Adipocyte (in vitro differentiated cells): Measurements from ENCODE around the gene MON2.
"Not testable (repeated sequence)": the region's sequence is repeated elsewhere in the genome, so short reads cannot be mapped to it uniquely, and the experiment has no call there.

Experiments
- DNase-seq: peaks from one replicate; pipeline ENCODE4 v3.0.0-alpha.2; 2015; ENCODE audit warnings: low read depth
- H3K27me3 ChIP-seq: replicated peaks from 2 replicates; pipeline ENCODE4 v1.7.0; 2013; ENCODE audit warnings: mild to moderate bottlenecking, low read length, moderate library complexity; ENCODE audit not compliant: control insufficient read depth, insufficient read depth
- H3K36me3 ChIP-seq: 2 replicates; pipeline ENCODE4 v1.7.0; 2013; ENCODE audit warnings: low read length, mild to moderate bottlenecking, moderate library complexity; ENCODE audit not compliant: control insufficient read depth, insufficient read depth, severe bottlenecking
- H3K4me1 ChIP-seq: 2 replicates; pipeline ENCODE4 v1.7.0; 2013; ENCODE audit warnings: mild to moderate bottlenecking, low read length, moderate library complexity; ENCODE audit not compliant: control insufficient read depth, insufficient read depth
- H3K4me3 ChIP-seq: 2 replicates; pipeline ENCODE4 v1.7.0; 2013; ENCODE audit warnings: mild to moderate bottlenecking, low read length, moderate library complexity
- H3K9ac ChIP-seq: 2 replicates; pipeline ENCODE4 v1.7.0; 2013; ENCODE audit warnings: mild to moderate bottlenecking, low read length, moderate library complexity
- H3K9me3 ChIP-seq: 2 replicates; pipeline ENCODE4 v1.7.0; 2013; ENCODE audit warnings: mild to moderate bottlenecking, low read length, moderate library complexity; ENCODE audit not compliant: control insufficient read depth

Gene MON2

DNA sequence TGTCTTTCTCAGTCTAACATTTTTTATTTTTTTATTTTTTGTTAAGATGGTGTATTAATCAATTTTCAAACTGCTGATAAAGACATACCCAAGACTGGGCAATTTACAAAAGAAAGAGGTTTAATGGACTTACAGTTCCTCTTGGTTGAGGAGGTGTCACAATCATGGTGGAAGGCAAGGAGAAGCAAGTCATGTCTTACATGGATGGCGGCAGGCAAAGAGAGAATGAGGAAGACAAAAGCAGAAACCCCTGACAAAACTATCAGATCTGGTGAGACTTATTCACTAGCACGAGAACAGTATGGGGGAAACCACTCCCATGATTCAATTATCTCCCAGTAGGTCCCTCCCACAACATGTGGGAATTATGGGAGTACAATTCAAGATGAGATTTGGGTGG lies 11.2 kb upstream of the MON2 start:
- H3K9ac ChIP-seq, H3K27me3 ChIP-seq, H3K4me1 ChIP-seq, H3K36me3 ChIP-seq, H3K4me3 ChIP-seq, H3K9me3 ChIP-seq, DNase-seq: not testable (repeated sequence)

DNA sequence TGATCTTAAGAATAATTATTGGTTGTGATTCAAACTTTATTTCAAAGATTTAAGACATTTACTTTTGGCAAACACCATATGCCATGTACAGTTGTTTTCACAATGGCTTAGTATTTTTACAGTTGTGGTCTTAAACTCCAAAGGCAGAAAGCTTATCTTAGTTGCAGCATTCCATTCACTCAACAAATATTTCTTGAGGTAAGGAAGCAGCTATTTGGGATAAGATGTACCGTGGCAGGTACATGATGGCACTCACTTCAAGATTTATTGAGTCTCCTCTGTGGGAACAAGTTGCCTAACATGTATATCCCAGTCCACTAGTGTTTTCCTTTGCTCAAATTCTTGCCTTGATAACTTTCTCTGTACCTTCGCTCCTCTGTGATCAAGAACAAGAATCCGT lies 8.0 kb upstream of the MON2 start:
- Histone ChIP-seq H3K9ac (no peak overlapping the region), H3K9me3 (peaks cover 12% of the 10 kb centered on the region), H3K4me3 (no peak overlapping the region), H3K27me3 (no peaks in the 10 kb centered on the region), H3K4me1 (no peaks in the 10 kb centered on the region), H3K36me3 (no peaks in the 10 kb centered on the region)
- no peak for DNase-seq

DNA sequence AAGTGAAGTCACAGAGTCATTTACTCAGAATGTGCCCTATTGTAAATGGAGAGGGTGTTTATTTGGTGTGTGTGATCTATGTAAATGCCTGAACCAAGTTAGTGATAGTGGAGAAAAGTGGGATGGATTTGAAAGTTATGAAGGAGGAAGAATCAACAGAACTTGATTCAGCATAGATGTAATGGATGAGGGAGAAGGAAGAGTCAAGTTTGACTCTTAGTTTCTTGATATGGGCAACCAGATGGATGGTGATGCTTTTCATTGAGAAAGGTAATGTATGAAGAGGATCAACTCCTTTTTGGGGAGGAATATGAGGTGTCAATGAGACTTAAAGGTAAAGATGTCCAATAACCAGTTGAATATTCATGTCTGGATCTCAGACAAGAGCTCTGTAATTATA lies 6.7 kb upstream of the MON2 start:
- DNase-seq, result no peak
- Histone ChIP-seq H3K4me3 (no peak overlapping the region), H3K9me3 (peaks cover 12% of the 10 kb centered on the region), H3K36me3 (no peaks in the 10 kb centered on the region), H3K9ac (no peak overlapping the region), H3K27me3 (no peaks in the 10 kb centered on the region), H3K4me1 (no peaks in the 10 kb centered on the region)

DNA sequence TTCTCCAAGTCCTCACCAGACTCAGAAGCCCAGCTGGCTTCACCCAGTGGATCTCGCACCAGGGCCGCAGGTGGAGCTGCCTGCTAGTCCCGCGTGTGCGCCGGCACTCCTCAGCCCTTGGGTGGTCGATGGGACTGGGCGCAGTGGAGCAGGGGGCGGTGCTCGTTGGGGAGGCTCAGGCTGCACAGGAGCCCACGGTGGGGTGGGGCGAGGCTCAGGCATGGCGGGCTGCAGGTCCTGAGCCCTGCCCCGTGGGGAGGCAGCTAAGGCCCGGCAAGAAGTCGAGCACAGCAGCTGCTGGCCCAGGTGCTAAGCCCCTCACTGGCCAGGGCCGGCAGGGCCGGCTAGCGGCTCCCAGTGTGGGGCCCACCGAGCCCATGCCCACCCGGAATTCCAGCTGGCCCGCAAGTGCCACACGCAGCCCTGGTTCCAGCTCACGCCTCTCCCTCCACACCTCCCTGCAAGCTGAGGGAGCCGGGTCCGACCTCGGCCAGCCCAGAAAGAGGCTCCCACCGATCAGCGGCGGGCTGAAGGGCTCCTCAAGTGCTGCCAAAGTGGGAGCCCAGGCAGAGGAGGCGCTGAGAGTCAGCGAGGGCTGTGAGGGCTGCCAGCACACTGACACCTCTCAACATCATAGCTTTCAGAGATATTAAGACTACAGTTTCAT lies 5.3 kb upstream of the MON2 start:
- not testable (repeated sequence) for H3K9ac ChIP-seq, DNase-seq, H3K36me3 ChIP-seq, H3K4me1 ChIP-seq, H3K27me3 ChIP-seq, H3K4me3 ChIP-seq
- H3K9me3 ChIP-seq, result peaks cover 12% of the 10 kb centered on the region

DNA sequence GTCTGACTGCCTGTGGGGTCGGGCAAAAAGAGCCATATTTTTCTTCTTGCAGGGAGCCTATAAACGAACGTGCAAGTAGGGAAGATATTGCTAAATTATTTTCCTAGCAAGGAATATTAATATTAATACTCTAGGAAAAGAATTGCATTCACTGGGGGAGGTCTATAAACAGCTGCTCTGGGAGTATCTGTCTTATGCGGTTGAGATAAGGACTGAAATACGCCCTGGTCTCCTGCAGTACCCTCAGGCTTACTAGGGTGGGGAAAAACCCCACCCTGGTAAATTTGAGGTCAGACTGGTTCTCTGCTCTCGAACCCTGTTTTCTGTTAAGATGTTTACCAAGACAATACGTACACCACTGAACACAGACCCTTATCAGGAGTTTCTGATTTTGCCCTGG lies 3.4 kb upstream of the MON2 start:
- not testable (repeated sequence) for H3K27me3 ChIP-seq, H3K9ac ChIP-seq, H3K4me3 ChIP-seq, H3K36me3 ChIP-seq, DNase-seq, H3K4me1 ChIP-seq
- peaks cover 12% of the 10 kb centered on the region for H3K9me3 ChIP-seq

DNA sequence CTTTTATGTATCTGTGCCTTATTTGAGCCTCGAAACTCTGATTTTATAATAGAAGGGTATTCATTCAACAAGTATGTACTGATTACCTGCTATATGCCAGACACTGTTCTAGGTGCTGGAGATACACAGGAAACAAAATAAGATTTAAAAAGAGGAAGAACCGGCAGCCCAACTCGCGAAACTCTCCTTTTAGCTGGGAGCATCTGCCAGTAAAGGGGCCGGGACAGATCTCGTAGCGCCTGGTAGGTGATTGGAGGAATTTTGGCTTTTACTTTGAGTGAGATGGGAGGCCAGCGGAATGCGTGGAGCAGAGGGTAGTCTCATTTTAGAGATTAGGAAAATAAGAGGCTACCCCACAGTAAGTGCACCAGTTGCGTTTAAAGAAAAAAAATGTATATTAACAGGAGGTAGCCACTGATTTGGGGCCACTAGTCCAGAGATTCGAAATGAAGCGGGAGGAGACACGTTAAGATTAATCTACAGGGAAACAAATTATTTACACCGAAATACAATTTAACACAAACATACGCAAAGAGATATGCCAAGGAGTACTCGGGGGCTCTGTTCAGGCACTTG lies 520 bp upstream of the MON2 start:
- Histone ChIP-seq H3K9me3 (peaks cover 12% of the 10 kb centered on the region), H3K9ac (peak overlapping the region; percentile 97), H3K4me3 (peak overlapping the region; percentile 92), H3K27me3 (no peaks in the 10 kb centered on the region), H3K4me1 (peaks cover 24% of the 10 kb centered on the region), H3K36me3 (no peaks in the 10 kb centered on the region)
- peak; percentile 73 for DNase-seq

DNA sequence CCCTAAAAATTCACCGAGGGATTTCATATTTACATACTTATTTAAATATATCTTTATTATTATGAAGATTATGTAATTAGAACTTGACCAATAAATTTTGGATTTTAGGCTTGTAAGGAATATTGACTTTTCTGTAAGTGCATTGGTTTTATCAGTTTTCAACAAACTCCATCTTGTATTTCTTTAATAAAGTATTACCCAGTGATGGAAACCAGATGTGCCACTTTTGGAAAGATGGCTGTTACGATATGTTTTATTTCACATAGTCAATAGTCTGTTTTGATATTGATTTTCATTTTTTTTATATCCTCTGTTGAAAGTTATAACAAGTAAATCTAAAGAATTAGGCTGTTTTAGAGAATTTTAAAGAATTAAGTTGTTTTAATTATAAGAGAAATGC lies 1.8 kb downstream of the MON2 start:
- peak overlapping the region; percentile 92 for H3K4me3 ChIP-seq
- peaks cover 24% of the 10 kb centered on the region for H3K4me1 ChIP-seq
- peak; percentile 35 for DNase-seq
- H3K27me3 ChIP-seq, result no peaks in the 10 kb centered on the region
- H3K9ac ChIP-seq, result peak overlapping the region; percentile 41
- no peaks in the 10 kb centered on the region for H3K9me3 ChIP-seq
- no peaks in the 10 kb centered on the region for H3K36me3 ChIP-seq

DNA sequence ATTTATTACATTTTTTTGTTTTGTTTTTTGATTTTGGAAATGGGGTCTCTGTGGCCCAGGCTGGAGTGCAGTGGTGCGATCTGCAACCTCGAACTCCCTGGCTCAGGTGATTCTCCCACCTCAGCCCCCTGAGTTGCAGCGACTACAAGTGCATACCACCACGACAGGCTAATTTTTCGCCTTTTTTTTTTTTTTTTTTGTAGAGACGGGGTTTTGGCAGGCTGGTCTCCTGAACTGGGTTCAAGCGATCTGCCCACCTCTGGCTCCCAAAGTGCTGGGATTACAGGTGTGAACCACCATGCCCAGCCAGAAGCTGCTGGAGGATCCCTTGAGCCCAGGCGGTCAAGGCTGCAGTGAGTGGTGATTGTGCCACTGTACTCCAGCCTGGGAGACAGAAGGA lies 2.3 kb downstream of the MON2 start:
- peak overlapping the region; percentile 92 for H3K4me3 ChIP-seq
- H3K4me1 ChIP-seq, result peaks cover 24% of the 10 kb centered on the region
- H3K36me3 ChIP-seq, result no peaks in the 10 kb centered on the region
- no peaks in the 10 kb centered on the region for H3K9me3 ChIP-seq
- H3K9ac ChIP-seq, result peak overlapping the region; percentile 41
- no peaks in the 10 kb centered on the region for H3K27me3 ChIP-seq
- no peak for DNase-seq

DNA sequence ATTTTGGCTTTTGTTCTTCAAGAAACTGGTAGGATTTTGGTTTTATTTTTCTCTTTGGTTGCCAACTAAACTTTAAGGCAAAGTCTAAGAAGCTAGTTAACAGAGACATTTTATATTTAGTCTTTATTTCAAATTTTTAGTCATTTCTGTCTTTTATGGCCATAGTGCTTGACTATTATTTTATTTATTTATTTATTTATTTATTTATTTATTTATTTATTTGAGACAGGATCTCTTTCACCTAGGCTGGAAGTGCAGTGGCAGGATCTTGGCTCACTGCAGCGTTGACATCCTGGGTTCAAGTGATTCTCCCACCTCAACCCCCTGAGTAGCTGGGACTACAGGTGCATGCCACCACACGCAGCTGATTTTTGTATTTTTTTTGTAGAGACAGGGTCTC lies 3.1 kb downstream of the MON2 start:
- H3K4me1 ChIP-seq, result peaks cover 24% of the 10 kb centered on the region
- peak overlapping the region; percentile 92 for H3K4me3 ChIP-seq
- DNase-seq, result no peak
- H3K9ac ChIP-seq, result no peak overlapping the region
- H3K36me3 ChIP-seq, result no peaks in the 10 kb centered on the region
- H3K9me3 ChIP-seq, result no peaks in the 10 kb centered on the region
- no peaks in the 10 kb centered on the region for H3K27me3 ChIP-seq

DNA sequence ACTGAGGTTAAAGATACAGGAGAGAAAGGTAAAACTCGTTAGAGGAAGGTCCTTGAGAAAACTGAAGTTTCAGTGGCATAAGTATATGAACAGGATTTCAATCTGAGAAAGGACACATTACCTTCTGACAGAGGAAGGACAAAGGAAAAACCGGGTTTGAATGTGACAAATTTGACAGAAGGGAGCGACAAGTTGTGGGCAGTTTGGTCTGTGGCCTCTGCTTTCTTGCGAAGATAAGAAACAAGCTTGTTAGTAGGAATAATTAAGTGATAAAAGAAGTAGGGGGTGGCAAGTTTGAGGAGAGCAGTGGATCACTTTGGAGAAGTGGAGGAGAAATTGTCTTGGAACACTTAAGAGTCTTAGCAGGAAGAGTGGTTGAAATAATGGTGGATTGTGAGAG lies 5.1 kb downstream of the MON2 start:
- H3K4me1 ChIP-seq, result peaks cover 24% of the 10 kb centered on the region
- H3K36me3 ChIP-seq, result no peaks in the 10 kb centered on the region
- no peak for DNase-seq
- H3K9ac ChIP-seq, result no peak overlapping the region
- no peaks in the 10 kb centered on the region for H3K27me3 ChIP-seq
- no peaks in the 10 kb centered on the region for H3K9me3 ChIP-seq
- H3K4me3 ChIP-seq, result no peak overlapping the region

DNA sequence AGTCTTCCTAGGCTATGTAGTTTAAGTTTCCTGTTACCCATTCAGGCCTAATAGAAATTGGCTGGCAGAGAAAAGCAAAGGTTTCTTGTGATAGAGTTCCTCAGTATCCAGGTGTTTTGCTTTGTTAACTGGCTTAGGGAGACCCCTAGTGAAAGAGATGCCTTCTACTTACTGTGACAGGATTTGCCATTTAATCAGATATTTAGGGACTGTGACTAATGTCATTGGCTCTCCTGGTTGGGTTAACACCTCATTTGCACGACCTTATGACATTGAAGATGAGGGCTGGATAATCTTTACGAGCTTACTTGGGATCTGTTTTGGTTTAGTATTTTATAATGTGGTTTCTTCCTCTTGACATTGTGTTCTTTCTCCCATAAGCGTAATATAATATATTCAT lies 5.8 kb downstream of the MON2 start:
- Histone ChIP-seq H3K9me3 (no peaks in the 10 kb centered on the region), H3K4me1 (peaks cover 24% of the 10 kb centered on the region), H3K4me3 (no peak overlapping the region), H3K9ac (no peak overlapping the region), H3K27me3 (no peaks in the 10 kb centered on the region), H3K36me3 (peaks cover under 1% of the 10 kb centered on the region)
- DNase-seq, result no peak
